ENCODE measurements around the gene USP11.
A peak's percentile ranks its signal among the peaks of the same experiment; 100 is the strongest.

USP11 gene

GRCh38 chrX:47285836-47286320 is 53.1 kb downstream of the USP11 start (continued):
- TF ChIP-seq CSDC2 (CRISPR knock-in tag; IDR thresholded peaks at IDR 0.05) = no peak
- TF ChIP-seq PATZ1 (CRISPR knock-in tag; IDR thresholded peaks at IDR 0.05; ENCODE audit: borderline replicate concordance) = no peak
- TF ChIP-seq ZNF565 (CRISPR knock-in tag; conservative IDR thresholded peaks at IDR 0.05; ENCODE audit: low read depth) = no peak
- no peak for TF ChIP-seq RARB (CRISPR knock-in tag; IDR thresholded peaks at IDR 0.05)

GRCh38 chrX:47293106-47293505 is 60.3 kb downstream of the USP11 start:
- no peak for ATAC-seq
- TF ChIP-seq ISL1 (CRISPR knock-in tag; IDR thresholded peaks at IDR 0.05) (no peak), ESRRG (CRISPR knock-in tag; IDR thresholded peaks at IDR 0.05) (no peak), ZNF8 (CRISPR knock-in tag; IDR thresholded peaks at IDR 0.05) (no peak), PATZ1 (CRISPR knock-in tag; IDR thresholded peaks at IDR 0.05; ENCODE audit: borderline replicate concordance) (no peak), GLIS3 (CRISPR knock-in tag; IDR thresholded peaks at IDR 0.05) (no peak), POU6F1 (CRISPR knock-in tag; IDR thresholded peaks at IDR 0.05; ENCODE audit: borderline replicate concordance, low read depth) (no peak), SNAI2 (CRISPR knock-in tag; IDR thresholded peaks at IDR 0.05) (no peak)

GRCh38 chrX:47296766-47297365 is 64.1 kb downstream of the USP11 start:
- peak; percentile 28; the same call in 1 of the 3 replicates for ATAC-seq
- TF ChIP-seq TOX (CRISPR knock-in tag; IDR thresholded peaks at IDR 0.05; ENCODE audit: borderline replicate concordance) (no peak), SNAI2 (CRISPR knock-in tag; IDR thresholded peaks at IDR 0.05) (no peak), CREB5 (CRISPR knock-in tag; IDR thresholded peaks at IDR 0.05; ENCODE audit: low read depth) (no peak), PPARA (CRISPR knock-in tag; IDR thresholded peaks at IDR 0.05; ENCODE audit: borderline replicate concordance) (no peak), ARNTL (CRISPR knock-in tag; IDR thresholded peaks at IDR 0.05; ENCODE audit: borderline replicate concordance, low read depth) (no peak), BACH2 (CRISPR knock-in tag; IDR thresholded peaks at IDR 0.05; ENCODE audit: borderline replicate concordance) (no peak), ZFP3 (CRISPR knock-in tag; IDR thresholded peaks at IDR 0.05) (no peak), OSR1 (CRISPR knock-in tag; IDR thresholded peaks at IDR 0.05) (no peak), TSHZ2 (CRISPR knock-in tag; IDR thresholded peaks at IDR 0.05) (no peak), GLIS3 (CRISPR knock-in tag; IDR thresholded peaks at IDR 0.05) (no peak), ZNF8 (CRISPR knock-in tag; IDR thresholded peaks at IDR 0.05) (no peak), ZFP30 (CRISPR knock-in tag; IDR thresholded peaks at IDR 0.05) (no peak), RARB (CRISPR knock-in tag; IDR thresholded peaks at IDR 0.05) (no peak), POU6F1 (CRISPR knock-in tag; IDR thresholded peaks at IDR 0.05; ENCODE audit: borderline replicate concordance, low read depth) (no peak), ZNF70 (CRISPR knock-in tag; IDR thresholded peaks at IDR 0.05) (no peak), ISL1 (CRISPR knock-in tag; IDR thresholded peaks at IDR 0.05) (no peak), TCF4 (CRISPR knock-in tag; IDR thresholded peaks at IDR 0.05; ENCODE audit: borderline replicate concordance) (no peak), CSRNP3 (CRISPR knock-in tag; IDR thresholded peaks at IDR 0.05) (no peak), PATZ1 (CRISPR knock-in tag; IDR thresholded peaks at IDR 0.05; ENCODE audit: borderline replicate concordance) (no peak)

Data from SK-N-SH treated with all-trans-retinoic acid at 6 μM for 48 hours (cell line).